Measurements from ENCODE around the gene MYLK4.

GRCh38 chr6:2712102-2712501, 38.6 kb downstream of the MYLK4 start:
- TF ChIP-seq CTCF (IDR thresholded peaks at IDR 0.05; ENCODE audit: low read depth, low read length, missing input control) (no peak), FOXA1 (IDR thresholded peaks at IDR 0.05) (no peak), RAD21 (IDR thresholded peaks at IDR 0.05) (no peak)
- TF ChIP-seq, protein P1, sequence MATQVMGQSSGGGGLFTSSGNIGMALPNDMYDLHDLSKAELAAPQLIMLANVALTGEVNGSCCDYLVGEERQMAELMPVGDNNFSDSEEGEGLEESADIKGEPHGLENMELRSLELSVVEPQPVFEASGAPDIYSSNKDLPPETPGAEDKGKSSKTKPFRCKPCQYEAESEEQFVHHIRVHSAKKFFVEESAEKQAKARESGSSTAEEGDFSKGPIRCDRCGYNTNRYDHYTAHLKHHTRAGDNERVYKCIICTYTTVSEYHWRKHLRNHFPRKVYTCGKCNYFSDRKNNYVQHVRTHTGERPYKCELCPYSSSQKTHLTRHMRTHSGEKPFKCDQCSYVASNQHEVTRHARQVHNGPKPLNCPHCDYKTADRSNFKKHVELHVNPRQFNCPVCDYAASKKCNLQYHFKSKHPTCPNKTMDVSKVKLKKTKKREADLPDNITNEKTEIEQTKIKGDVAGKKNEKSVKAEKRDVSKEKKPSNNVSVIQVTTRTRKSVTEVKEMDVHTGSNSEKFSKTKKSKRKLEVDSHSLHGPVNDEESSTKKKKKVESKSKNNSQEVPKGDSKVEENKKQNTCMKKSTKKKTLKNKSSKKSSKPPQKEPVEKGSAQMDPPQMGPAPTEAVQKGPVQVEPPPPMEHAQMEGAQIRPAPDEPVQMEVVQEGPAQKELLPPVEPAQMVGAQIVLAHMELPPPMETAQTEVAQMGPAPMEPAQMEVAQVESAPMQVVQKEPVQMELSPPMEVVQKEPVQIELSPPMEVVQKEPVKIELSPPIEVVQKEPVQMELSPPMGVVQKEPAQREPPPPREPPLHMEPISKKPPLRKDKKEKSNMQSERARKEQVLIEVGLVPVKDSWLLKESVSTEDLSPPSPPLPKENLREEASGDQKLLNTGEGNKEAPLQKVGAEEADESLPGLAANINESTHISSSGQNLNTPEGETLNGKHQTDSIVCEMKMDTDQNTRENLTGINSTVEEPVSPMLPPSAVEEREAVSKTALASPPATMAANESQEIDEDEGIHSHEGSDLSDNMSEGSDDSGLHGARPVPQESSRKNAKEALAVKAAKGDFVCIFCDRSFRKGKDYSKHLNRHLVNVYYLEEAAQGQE (IDR thresholded peaks at IDR 0.05): no peak
